GM18868 (cell line): ENCODE data around the gene PRSS53.

Source experiments
- ATAC-seq: cut with Tn5 transposase; IDR thresholded peaks from one replicate; pipeline ENCODE4 v1.9.1; 2021; ENCODE audit warnings: mild to moderate bottlenecking, moderate library complexity; ENCODE audit not compliant: unreplicated experiment

The PRSS53 gene

DNA sequence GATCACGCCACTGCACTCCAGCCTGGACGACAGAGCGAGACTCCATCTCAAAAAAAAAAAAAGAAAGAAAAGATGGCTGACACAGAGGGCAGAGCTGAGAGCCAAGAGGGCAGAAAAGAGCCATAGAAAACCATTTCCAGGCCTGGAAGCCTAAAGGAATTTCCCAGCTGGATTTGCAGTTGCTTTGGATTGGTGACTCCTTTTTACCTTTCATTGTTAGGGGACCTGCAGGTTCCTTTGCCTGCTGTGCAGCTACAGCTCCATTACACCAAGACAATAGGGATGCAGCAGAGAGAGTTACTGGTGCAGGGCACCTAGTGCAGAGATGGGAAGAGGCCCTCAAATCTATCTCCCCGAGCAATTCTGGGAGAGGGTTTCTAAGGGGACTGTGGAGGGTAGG is 33.1 kb downstream of the PRSS53 start:
- ATAC-seq = no peak

DNA sequence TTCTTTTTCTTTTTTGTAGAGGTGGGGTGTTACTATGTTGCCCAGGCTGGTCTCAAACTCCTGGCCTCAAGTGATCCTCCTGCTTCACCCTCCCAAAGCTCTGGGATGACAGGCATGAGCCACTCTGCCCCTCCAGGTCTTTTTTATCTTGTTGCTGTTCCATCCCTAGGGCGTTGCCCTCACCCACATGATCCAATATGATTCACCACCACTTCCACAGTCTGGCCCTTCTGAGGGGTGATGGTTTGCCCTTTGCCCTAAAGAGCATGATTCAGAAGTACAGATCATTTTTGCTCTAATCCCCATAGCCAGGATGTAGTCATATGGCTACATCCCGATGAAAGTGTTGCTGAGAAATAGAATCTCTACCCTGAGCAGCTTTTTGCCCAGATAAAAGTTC is 36.6 kb downstream of the PRSS53 start:
- ATAC-seq = no peak

DNA sequence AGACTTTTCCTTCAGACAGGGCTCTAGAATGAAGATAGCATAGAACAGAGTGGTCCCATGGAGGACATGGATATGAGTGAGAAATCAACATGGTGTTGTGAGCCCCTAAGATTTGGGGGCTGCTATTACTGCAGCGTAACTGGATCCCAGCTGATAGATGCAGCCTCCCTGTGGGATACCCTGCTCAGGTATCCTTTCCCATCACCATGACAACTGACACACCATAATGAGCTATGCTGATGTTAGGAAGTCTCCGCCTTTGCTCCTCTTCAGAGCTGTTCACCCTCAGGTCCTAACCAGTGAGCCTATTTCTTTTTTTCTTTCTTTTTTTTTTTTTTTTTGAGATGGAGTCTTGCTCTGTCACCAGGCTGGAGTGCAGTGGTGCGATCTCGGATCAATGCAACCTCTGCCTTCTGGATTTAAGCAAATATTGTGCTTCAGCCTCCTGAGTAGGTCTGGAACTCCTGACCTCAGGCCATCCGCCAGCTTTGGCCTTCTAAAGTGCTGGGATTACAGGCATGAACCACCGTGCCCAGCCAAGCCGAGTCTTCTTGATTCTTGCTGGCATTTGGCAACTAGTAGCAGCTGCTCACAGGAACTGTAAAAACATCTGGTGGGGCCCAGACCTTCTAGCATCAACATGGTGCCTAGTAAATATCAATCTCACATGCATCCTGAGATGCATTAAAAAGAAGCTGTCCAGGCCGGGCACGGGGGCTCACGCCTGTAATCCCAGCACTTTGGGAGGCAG is 38.3 kb downstream of the PRSS53 start:
- no peak for ATAC-seq

DNA sequence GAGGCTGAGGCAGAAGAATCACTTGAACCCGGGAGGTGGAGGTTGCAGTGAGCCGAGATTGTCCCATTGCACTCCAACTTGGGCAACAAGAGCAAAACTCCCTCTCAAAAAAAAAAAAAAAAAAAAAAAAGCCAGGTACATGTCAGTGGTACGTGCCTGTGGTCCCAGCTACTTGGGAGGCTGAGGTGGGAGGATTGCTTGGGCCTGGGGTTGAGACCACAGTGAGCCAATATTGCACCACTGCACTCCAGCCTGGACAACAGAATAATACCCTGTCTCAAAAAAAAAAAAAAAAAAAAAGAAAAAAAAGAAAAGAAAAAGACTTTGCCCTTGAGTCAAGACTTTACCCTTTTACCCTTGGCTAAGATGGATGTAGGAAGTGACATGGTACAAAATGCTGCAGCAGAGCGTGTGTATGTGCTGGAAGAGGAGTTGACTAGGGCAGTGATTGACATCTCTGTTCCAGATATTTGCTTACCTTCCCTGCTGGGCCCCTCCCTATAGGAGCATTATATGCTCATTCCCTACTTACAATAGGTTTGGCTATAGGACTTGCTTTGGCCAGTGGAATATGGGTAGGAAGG is 44.8 kb downstream of the PRSS53 start:
- ATAC-seq = no peak

DNA sequence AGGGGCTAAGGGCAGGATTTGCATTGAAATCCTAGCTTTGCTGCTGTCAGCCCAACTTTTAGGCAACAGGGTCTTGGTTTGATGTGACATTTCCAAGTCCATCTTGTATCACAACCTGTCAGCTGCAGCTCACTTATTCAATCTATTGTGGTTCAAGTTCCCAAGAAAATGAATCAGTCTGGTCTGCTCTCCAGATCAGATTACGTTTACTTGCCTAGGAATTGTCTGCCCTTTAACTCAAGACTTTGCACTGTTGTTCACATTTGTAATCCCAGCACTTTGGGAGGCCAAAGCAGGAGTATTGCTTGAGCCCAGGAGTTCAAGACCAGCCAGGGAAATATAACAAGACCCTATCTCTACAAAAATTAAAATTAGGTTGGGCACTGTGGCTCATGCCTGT is 45.4 kb downstream of the PRSS53 start:
- no peak for ATAC-seq

DNA sequence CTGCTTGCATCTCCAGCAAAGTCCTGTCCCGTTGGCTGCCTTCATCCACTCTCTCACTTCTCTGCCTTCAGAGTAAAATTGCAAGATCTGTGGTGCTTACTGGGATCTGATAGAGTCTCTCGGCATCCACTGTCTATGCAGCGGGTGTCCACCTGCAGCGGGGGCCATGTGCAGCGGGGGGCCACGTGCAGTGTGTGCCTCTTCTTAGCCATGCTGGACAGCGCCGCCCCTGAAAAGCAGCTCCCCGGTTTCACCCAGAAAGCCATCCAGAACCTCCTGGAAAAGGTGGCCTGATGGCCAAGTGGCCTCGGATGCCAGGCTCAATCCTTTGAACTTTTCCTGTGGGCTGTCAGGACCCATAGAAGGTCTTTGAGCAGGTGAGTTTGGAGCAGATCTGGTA is 45.9 kb downstream of the PRSS53 start:
- ATAC-seq = no peak

DNA sequence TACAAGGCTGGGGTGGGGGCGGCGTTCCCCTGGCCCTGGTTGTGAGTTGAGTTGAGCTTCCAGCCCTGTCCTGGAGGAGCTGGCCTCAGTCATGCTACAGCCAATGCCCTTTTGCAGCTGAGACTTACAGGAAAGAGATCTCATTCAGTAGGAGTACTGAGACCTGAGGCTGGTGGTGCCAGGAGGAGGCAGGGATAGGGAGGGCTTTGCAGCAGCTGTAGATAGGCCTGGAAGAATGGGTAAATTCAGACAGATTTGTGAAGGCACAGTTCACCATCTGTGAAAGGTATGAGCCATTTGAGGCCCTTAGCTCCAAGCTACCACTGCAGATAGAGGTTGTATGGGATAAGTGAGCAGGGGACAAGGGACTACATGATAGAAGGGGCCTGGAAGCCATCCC is 49.8 kb downstream of the PRSS53 start:
- no peak for ATAC-seq

DNA sequence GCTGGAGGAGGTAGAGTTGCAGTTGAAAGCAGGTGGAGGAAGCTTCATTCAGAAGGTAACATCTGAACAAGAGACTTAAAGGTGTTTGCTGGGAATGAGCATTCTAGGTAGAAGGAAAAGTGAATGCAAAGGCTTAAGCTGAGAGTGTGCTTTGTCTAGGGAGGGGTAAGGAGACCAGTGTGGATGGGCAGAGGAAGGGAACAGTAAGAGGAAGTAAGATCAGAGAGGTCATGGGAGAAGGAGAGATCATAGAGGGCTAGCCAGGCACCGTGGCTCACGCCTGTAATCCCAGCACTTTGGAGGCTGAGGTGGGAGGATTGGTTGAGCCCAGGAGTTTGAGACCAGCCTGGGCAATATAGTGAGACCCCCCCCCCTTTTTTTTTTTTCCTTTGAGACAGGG is 52.1 kb downstream of the PRSS53 start:
- ATAC-seq = no peak

DNA sequence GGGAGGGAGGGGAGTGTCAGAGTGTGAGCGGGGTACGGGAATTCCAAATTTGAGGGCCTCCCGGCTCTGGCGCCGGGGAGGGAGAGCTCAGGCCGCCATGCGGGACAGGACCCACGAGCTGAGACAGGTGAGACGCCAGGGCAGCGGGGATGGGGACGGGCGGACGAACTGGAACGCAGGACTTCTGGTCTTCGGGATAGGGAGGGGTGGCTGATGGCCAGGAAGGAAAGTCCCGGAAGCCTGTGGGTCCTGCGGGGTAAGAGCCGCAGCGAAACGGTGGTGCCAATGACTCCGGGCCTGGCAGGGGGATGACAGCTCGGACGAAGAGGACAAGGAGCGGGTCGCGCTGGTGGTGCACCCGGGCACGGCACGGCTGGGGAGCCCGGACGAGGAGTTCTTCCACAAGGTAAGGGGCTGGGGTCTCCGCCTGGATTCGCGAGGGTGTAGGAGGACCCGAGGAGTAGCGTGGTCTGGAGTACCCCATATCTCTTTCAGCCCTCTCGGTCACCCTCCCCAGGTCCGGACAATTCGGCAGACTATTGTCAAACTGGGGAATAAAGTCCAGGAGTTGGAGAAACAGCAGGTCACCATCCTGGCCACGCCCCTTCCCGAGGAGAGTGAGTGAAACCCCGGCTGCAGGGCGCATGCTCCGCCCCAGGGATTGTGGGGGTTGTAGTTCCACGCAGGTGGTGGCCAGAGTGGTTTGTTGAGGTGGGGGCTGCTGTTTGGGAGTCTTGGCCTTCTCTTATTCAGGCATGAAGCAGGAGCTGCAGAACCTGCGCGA is 54.8 kb downstream of the PRSS53 start:
- ATAC-seq = peak; percentile 45
